Keratinocyte (primary cell): ENCODE data around the gene TMEM238L. TPM values are rescaled to one million over a fixed set of nuclear protein-coding genes. Genes with fewer than 3 reads are reported as not detected.

Experiments used
- DNase-seq: peaks from one replicate; pipeline ENCODE4 v3.0.0-alpha.2; 2011; ENCODE audit warnings: low read depth, missing footprints, low spot score
- FAIRE-seq: peaks from 2 replicates; lab custom pipeline; 2011; peaks lifted over from hg19 to GRCh38; lab: Jason Lieb, UNC
- H2AFZ ChIP-seq: 2 replicates; pipeline ENCODE4 v1.6.0; 2012; ENCODE audit warnings: low read length, control low read depth, inconsistent platforms; ENCODE audit not compliant: control insufficient read depth
- H3K27ac ChIP-seq: 2 replicates; pipeline ENCODE4 v1.5.1; 2011; ENCODE audit warnings: low read length; ENCODE audit not compliant: control insufficient read depth, insufficient read depth
- H3K27me3 ChIP-seq: 3 replicates; pipeline ENCODE4 v1.6.0; 2011; ENCODE audit warnings: low read length; ENCODE audit not compliant: control insufficient read depth, insufficient read depth; ENCODE audit errors: extremely low read depth
- H3K36me3 ChIP-seq, 2 experiments: 2 replicates in 1 of 2; 3 replicates in 1 of 2; pipeline ENCODE4 v1.5.1; 2011; ENCODE audit warnings: low read length in 2 of 2, mild to moderate bottlenecking in 1 of 2; ENCODE audit not compliant: control insufficient read depth in 2 of 2, insufficient read depth in 2 of 2; ENCODE audit errors: extremely low read depth in 1 of 2
- H3K4me1 ChIP-seq: 3 replicates; pipeline ENCODE4 v1.5.1; 2011; ENCODE audit warnings: low read length; ENCODE audit not compliant: control insufficient read depth, insufficient read depth; ENCODE audit errors: extremely low read depth
- H3K4me2 ChIP-seq: 3 replicates; pipeline ENCODE4 v1.6.0; 2011; ENCODE audit warnings: low read depth, low read length; ENCODE audit not compliant: control insufficient read depth, insufficient read depth; ENCODE audit errors: extremely low read depth
- H3K4me3 ChIP-seq, 3 experiments: fragments of 200-600 bp in 1 of 3; sonication (generic) in 1 of 3; 2 replicates in 2 of 3; 3 replicates in 1 of 3; pipeline ENCODE4 v1.5.1; 2011 to 2016; ENCODE audit warnings: low read length in 3 of 3, mild to moderate bottlenecking in 3 of 3, control low read depth in 2 of 3, inconsistent platforms in 1 of 3, low read depth in 1 of 3, mixed read lengths in 1 of 3, mixed run types in 1 of 3, moderate library complexity in 1 of 3; ENCODE audit not compliant: control insufficient read depth in 2 of 3, insufficient read depth in 2 of 3; ENCODE audit errors: extremely low read depth in 1 of 3
- H3K79me2 ChIP-seq: 2 replicates; pipeline ENCODE4 v1.6.0; 2012; ENCODE audit warnings: low read length; ENCODE audit not compliant: control insufficient read depth, insufficient read depth
- H3K9ac ChIP-seq: 3 replicates; pipeline ENCODE4 v1.6.0; 2011; ENCODE audit warnings: low read length; ENCODE audit not compliant: control insufficient read depth, insufficient read depth; ENCODE audit errors: extremely low read depth
- H3K9me1 ChIP-seq: 3 replicates; pipeline ENCODE4 v1.6.0; 2011; ENCODE audit warnings: low read length; ENCODE audit not compliant: control insufficient read depth, insufficient read depth; ENCODE audit errors: extremely low read depth
- H3K9me3 ChIP-seq: 2 replicates; pipeline ENCODE4 v1.5.1; 2012; ENCODE audit warnings: low read depth, low read length; ENCODE audit not compliant: control insufficient read depth
- H4K20me1 ChIP-seq: 3 replicates; pipeline ENCODE4 v1.6.0; 2011; ENCODE audit warnings: low read length; ENCODE audit not compliant: control insufficient read depth, insufficient read depth; ENCODE audit errors: extremely low read depth
- CTCF ChIP-seq, 3 experiments: IDR thresholded peaks in 1 of 3; conservative IDR thresholded peaks in 1 of 3; optimal IDR thresholded peaks in 1 of 3; 2 replicates in 2 of 3; 3 replicates in 1 of 3; pipeline versions ENCODE3 to v1.5.1; 2011; ENCODE audit warnings: low read length in 3 of 3, mild to moderate bottlenecking in 3 of 3, moderate library complexity in 2 of 3, control low read depth in 1 of 3, inconsistent platforms in 1 of 3; ENCODE audit not compliant: insufficient read depth in 2 of 3; ENCODE audit errors: extremely low read depth in 1 of 3
- EZH2 ChIP-seq: IDR thresholded peaks from one replicate; pipeline ENCODE4 v1.6.1; 2012; ENCODE audit warnings: inconsistent platforms, mild to moderate bottlenecking, low read length, moderate library complexity
- dilution Hi-C: fragments of 300-500 bp; cut with MboI; formaldehyde crosslinking; loops from one replicate; pipeline ENCODE4 v1.7.0; 2020; ENCODE audit warnings: low sequenced_read_pairs; ENCODE audit not compliant: extremely low pct_ligation_motif_present
- polyA plus RNA-seq, 5 experiments: library from polyadenylated mRNA; depleted of rRNA in 3 of 5; stranded (reverse) in 3 of 5; stranded (forward) in 1 of 5; unstranded in 1 of 5; fragments of >200 nt; gene quantifications; 1 replicate in 1 of 5; 2 replicates in 3 of 5; 3 replicates in 1 of 5; pipeline versions ENCODE4 v1.2.1 to v1.2.3, GENCODE V29; 2011 to 2012; ENCODE audit warnings: missing spikeins in 2 of 5, low read depth in 1 of 5, low replicate concordance in 1 of 5

The TMEM238L gene
- polyA plus RNA-seq, 1 donor (not counting 4 experiments of a cell fraction or from before 2014, with no cell fraction given), result not detected

DNA sequence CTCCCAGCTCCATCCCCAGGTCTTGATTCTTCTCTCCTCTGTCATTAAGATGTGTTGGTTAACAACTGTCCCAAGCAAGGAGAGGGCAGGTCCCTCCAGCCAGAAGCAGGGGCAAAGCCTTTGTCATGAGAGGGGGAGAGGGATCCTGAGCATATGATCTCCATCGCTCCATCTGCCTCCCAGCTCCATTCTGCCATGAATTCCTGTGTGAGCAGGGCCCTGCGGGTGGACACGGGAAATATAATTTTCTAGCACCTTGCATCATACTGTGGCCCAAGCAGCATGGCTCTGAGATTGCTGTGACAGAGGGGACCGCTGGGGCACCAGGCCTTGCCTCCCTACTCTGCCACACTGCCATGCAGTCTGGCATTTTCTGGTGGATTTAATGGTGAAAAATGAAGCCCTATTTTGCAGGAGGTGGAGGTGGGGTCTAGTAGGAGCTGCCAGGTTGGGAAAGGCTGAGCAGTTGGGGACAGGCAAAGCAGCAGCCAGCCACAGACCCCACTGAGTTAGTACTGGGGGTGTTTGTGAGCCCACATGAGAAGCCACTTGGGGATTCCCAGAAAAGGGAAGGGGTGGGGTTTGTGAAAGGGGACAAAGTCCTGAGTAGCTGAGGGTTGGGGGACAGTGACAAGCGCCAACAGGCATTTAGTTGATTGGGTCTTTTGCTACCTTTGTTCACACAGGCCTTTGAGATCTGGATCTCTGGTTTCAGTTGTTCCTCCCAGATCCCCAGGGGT is 16.4 kb downstream of the TMEM238L start:
- Histone ChIP-seq H2AFZ (no peak overlapping the region), H3K4me1 (peaks cover 25% of the 10 kb centered on the region), H3K27me3 (no peaks in the 10 kb centered on the region), H3K27ac (no peak overlapping the region), H3K4me3 (no peak overlapping the region), H3K9ac (no peak overlapping the region), H3K9me1 (no peaks in the 10 kb centered on the region), H3K4me2 (no peak overlapping the region), H4K20me1 (no peaks in the 10 kb centered on the region), H3K9me3 (no peaks in the 10 kb centered on the region), H3K36me3 (no peaks in the 10 kb centered on the region), H3K79me2 (no peaks in the 10 kb centered on the region)
- DNase-seq, result no peak
- TF ChIP-seq CTCF (optimal IDR thresholded peaks at IDR 0.05 in 1 of 3, IDR thresholded peaks at IDR 0.05 in 1 of 3, conservative IDR thresholded peaks at IDR 0.05 in 1 of 3; ENCODE audit: extremely low read depth in 1 of 3, insufficient read depth in 2 of 3, low read length in 3 of 3) (no peak), EZH2 (no peak)
- no peak for FAIRE-seq
- dilution Hi-C loops, result no loop called here

GRCh38 chr17:10785295-10785694 is 18.6 kb downstream of the TMEM238L start:
- Histone ChIP-seq H3K36me3 (no peaks in the 10 kb centered on the region), H3K4me3 (no peak overlapping the region), H3K27ac (no peak overlapping the region), H3K4me2 (no peak overlapping the region), H3K9me1 (no peaks in the 10 kb centered on the region), H4K20me1 (no peaks in the 10 kb centered on the region), H2AFZ (no peak overlapping the region), H3K9me3 (no peaks in the 10 kb centered on the region), H3K27me3 (no peaks in the 10 kb centered on the region), H3K4me1 (peaks cover 3% of the 10 kb centered on the region), H3K79me2 (no peaks in the 10 kb centered on the region), H3K9ac (no peak overlapping the region)
- no peak for FAIRE-seq
- TF ChIP-seq CTCF (optimal IDR thresholded peaks at IDR 0.05 in 1 of 3, IDR thresholded peaks at IDR 0.05 in 1 of 3, conservative IDR thresholded peaks at IDR 0.05 in 1 of 3; ENCODE audit: extremely low read depth in 1 of 3, insufficient read depth in 2 of 3, low read length in 3 of 3), result no peak
- no peak for TF ChIP-seq EZH2
- DNase-seq, result no peak
- dilution Hi-C loops, result no loop called here
